GM19025 (cell line): ENCODE results near the gene DDX19B.
"Not testable (repeated sequence)": the region's sequence is repeated elsewhere in the genome, so short reads cannot be mapped to it uniquely, and the experiment has no call there.

Experiments
- ATAC-seq: cut with Tn5 transposase; IDR thresholded peaks from one replicate; pipeline ENCODE4 v1.9.1; 2021; ENCODE audit warnings: mild to moderate bottlenecking, low read depth, moderate library complexity; ENCODE audit not compliant: unreplicated experiment

Gene DDX19B

GRCh38 chr16:70298988-70299938 lies at the start of gene DDX19B:
Gene DDX19B (plus strand): TSS chr16:70299186. CDS start chr16:70299298, 112 bp downstream.
- ATAC-seq = peak; percentile 84

GRCh38 chr16:70249697-70250096 lies 49.3 kb upstream of the DDX19B start:
- ATAC-seq = not testable (repeated sequence)

- peak; percentile 47 for ATAC-seq
These were observed 48.0 kb upstream of the DDX19B start for GRCh38 chr16:70250748-70251628.

- ATAC-seq = peak; percentile 77
These were observed 47.2 kb upstream of the DDX19B start, which contains the start of gene EXOSC6 for GRCh38 chr16:70251629-70252354. Gene EXOSC6 (minus strand): TSS chr16:70251940. CDS start chr16:70251900, 40 bp downstream.

GRCh38 chr16:70252355-70252988 lies 46.5 kb upstream of the DDX19B start:
- ATAC-seq = no peak

GRCh38 chr16:70253291-70254106 lies 45.5 kb upstream of the DDX19B start:
- ATAC-seq = no peak

GRCh38 chr16:70254180-70254964 lies 44.6 kb upstream of the DDX19B start:
- no peak for ATAC-seq

- no peak for ATAC-seq
These were observed 44.1 kb upstream of the DDX19B start for GRCh38 chr16:70254965-70255286.

- no peak for ATAC-seq
These were observed 43.4 kb upstream of the DDX19B start for GRCh38 chr16:70255574-70255973.

GRCh38 chr16:70257391-70257790 lies 41.6 kb upstream of the DDX19B start:
- ATAC-seq = no peak

- ATAC-seq = no peak
These were observed 40.9 kb upstream of the DDX19B start for GRCh38 chr16:70258065-70258464.

GRCh38 chr16:70258946-70259345 lies 40.0 kb upstream of the DDX19B start:
- no peak for ATAC-seq

- not testable (repeated sequence) for ATAC-seq
These were observed 39.1 kb upstream of the DDX19B start for GRCh38 chr16:70259903-70260302.

- no peak for ATAC-seq
These were observed 31.5 kb upstream of the DDX19B start for GRCh38 chr16:70267516-70267915.

- ATAC-seq = not testable (repeated sequence)
These were observed 31.1 kb upstream of the DDX19B start for GRCh38 chr16:70267922-70268321.

- no peak for ATAC-seq
These were observed 29.5 kb upstream of the DDX19B start for GRCh38 chr16:70269471-70269870.

- no peak for ATAC-seq
These were observed 28.8 kb upstream of the DDX19B start for GRCh38 chr16:70270176-70270575.

- ATAC-seq = no peak
These were observed 27.3 kb upstream of the DDX19B start for GRCh38 chr16:70271696-70272095.
